Prostate gland (tissue), 2 donors: Measurements from ENCODE around the gene IPO5. TPM values are rescaled to one million over a fixed set of nuclear protein-coding genes. Genes with fewer than 3 reads are reported as not detected.
"Not testable (repeated sequence)": the region's sequence is repeated elsewhere in the genome, so short reads cannot be mapped to it uniquely, and the experiment has no call there.

Experiments used
- DNase-seq: peaks from one replicate; pipeline ENCODE4 v3.0.0-alpha.2; 2019; ENCODE audit warnings: low spot score
- H3K27ac ChIP-seq, 2 donors: fragments of 200-600 bp; sonication (generic); 2 replicates each; pipeline ENCODE4 v1.5.1; 2017 to 2019
- H3K27me3 ChIP-seq: fragments of 200-600 bp; sonication (generic); replicated peaks from 2 replicates; pipeline ENCODE4 v1.5.1; 2019; ENCODE audit not compliant: insufficient read depth
- H3K36me3 ChIP-seq, 2 donors: fragments of 200-600 bp; sonication (generic); 1 replicate in 1 of 2; 2 replicates in 1 of 2; pipeline versions ENCODE4 v1.5.1 to v1.8.1; 2017 to 2019
- H3K4me1 ChIP-seq: fragments of 200-600 bp; sonication (generic); replicated peaks from 2 replicates; pipeline ENCODE4 v1.5.1; 2019
- H3K4me3 ChIP-seq, 2 donors: fragments of 200-600 bp; sonication (generic); 2 replicates each; pipeline ENCODE4 v1.5.1; 2017 to 2019
- H3K9me3 ChIP-seq: fragments of 200-600 bp; sonication (generic); 2 replicates; pipeline ENCODE4 v1.5.1; 2017
- CTCF ChIP-seq, 4 experiments: fragments of 200-600 bp in 2 of 4; fragments of 450-650 bp in 2 of 4; sonication (generic) in 2 of 4; IDR thresholded peaks; 1 replicate in 3 of 4; 2 replicates in 1 of 4; pipeline ENCODE4 v1.5.1; 2016 to 2019; ENCODE audit warnings: antibody characterized with exemption in 4 of 4, mild to moderate bottlenecking in 2 of 4, moderate library complexity in 2 of 4
- POLR2A ChIP-seq: fragments of 450-650 bp; IDR thresholded peaks from one replicate; pipeline ENCODE4 v1.6.1; 2016; ENCODE audit warnings: antibody characterized with exemption, mild to moderate bottlenecking
- POLR2AphosphoS5 ChIP-seq: sonication (generic); formaldehyde crosslinking; IDR thresholded peaks from one replicate; pipeline ENCODE4 v1.6.1; 2017; ENCODE audit warnings: antibody characterized with exemption
- WGBS: methylation state at CpG from one replicate; pipeline ENCODE4 v1.1.5; 2018; 5-methylcytosine and 5-hydroxymethylcytosine counted together
- intact Hi-C: fragments of 100-400 bp; cut with DNase I; formaldehyde crosslinking; loops from one replicate; pipeline ENCODE4 v1.14.2; 2022
- total RNA-seq, 2 donors: library from RNA; depleted of rRNA; stranded (reverse); fragments of >200 nt; gene quantifications; one replicate each; pipeline ENCODE4 v1.1.0, GENCODE V29; 2016

IPO5 gene
- total RNA-seq, 2 donors from 2014 or later = 59.4 to 117 TPM

- TF ChIP-seq POLR2A (no peak), CTCF (IDR thresholded peaks at IDR 0.05) (no peak), POLR2AphosphoS5 (no peak)
- no peak overlapping the region for H3K4me3 ChIP-seq
- H3K9me3 ChIP-seq = no peaks in the 10 kb centered on the region
- H3K4me1 ChIP-seq = no peaks in the 10 kb centered on the region
- no peaks in the 10 kb centered on the region for H3K27me3 ChIP-seq
- intact Hi-C loops = no loop called here
- WGBS = 92% methylated on average over 2 of the region's 2 CpGs
- H3K27ac ChIP-seq = no peak overlapping the region
- DNase-seq = no peak
- H3K36me3 ChIP-seq = peaks cover 0 to 11% of the 10 kb centered on the region in 2 donors
Observed at GRCh38 chr13:97999653-98000052, 46.2 kb downstream of the IPO5 start.

GRCh38 chr13:98004107-98004506 is 50.6 kb downstream of the IPO5 start:
- H3K4me1 ChIP-seq = no peaks in the 10 kb centered on the region
- H3K36me3 ChIP-seq = peaks cover 0 to 11% of the 10 kb centered on the region in 2 donors
- peak; percentile 57 for TF ChIP-seq POLR2AphosphoS5
- no peak for TF ChIP-seq POLR2A
- no peak overlapping the region for H3K27ac ChIP-seq
- intact Hi-C loops = no loop called here
- WGBS = 33% methylated on average over 3 of the region's 3 CpGs
- no peak overlapping the region for H3K4me3 ChIP-seq
- no peaks in the 10 kb centered on the region for H3K27me3 ChIP-seq
- H3K9me3 ChIP-seq = no peaks in the 10 kb centered on the region
- peak; percentile 9 for DNase-seq

GRCh38 chr13:98004997-98005396 is 51.5 kb downstream of the IPO5 start:
- DNase-seq, H3K27ac ChIP-seq, H3K27me3 ChIP-seq, intact Hi-C loops, H3K9me3 ChIP-seq, H3K4me1 ChIP-seq, H3K4me3 ChIP-seq: not testable (repeated sequence)
- 91% methylated on average over 8 of the region's 8 CpGs for WGBS
- peaks cover 0 to 11% of the 10 kb centered on the region in 2 donors for H3K36me3 ChIP-seq

GRCh38 chr13:98007001-98007400 is 53.5 kb downstream of the IPO5 start:
- TF ChIP-seq CTCF (IDR thresholded peaks at IDR 0.05) = no peak
- TF ChIP-seq POLR2A = no peak
- TF ChIP-seq POLR2AphosphoS5 = no peak
- Histone ChIP-seq H3K9me3 (no peaks in the 10 kb centered on the region), H3K36me3 (peaks cover 0 to 11% of the 10 kb centered on the region in 2 donors), H3K27me3 (no peaks in the 10 kb centered on the region), H3K4me3 (no peak overlapping the region), H3K4me1 (no peaks in the 10 kb centered on the region), H3K27ac (no peak overlapping the region)
- WGBS = 93% methylated on average over 5 of the region's 5 CpGs
- DNase-seq = no peak
- intact Hi-C loops = no loop called here

- no peaks in the 10 kb centered on the region for H3K27me3 ChIP-seq
- no peak overlapping the region for H3K4me3 ChIP-seq
- no peaks in the 10 kb centered on the region for H3K9me3 ChIP-seq
- intact Hi-C loops = no loop called here
- no peak overlapping the region for H3K27ac ChIP-seq
- DNase-seq = no peak
- 90% methylated on average over 9 of the region's 9 CpGs for WGBS
- no peaks in the 10 kb centered on the region for H3K36me3 ChIP-seq
- TF ChIP-seq POLR2A (no peak), CTCF (IDR thresholded peaks at IDR 0.05) (no peak), POLR2AphosphoS5 (no peak)
- H3K4me1 ChIP-seq = no peaks in the 10 kb centered on the region
Observed at GRCh38 chr13:98013241-98013640, 59.8 kb downstream of the IPO5 start.

GRCh38 chr13:98014766-98015165 is 61.3 kb downstream of the IPO5 start:
- Histone ChIP-seq H3K4me1 (no peaks in the 10 kb centered on the region), H3K27ac (no peak overlapping the region), H3K9me3 (no peaks in the 10 kb centered on the region), H3K27me3 (no peaks in the 10 kb centered on the region), H3K36me3 (peaks cover 0 to 7% of the 10 kb centered on the region in 2 donors), H3K4me3 (no peak overlapping the region)
- TF ChIP-seq POLR2A (no peak), POLR2AphosphoS5 (no peak), CTCF (IDR thresholded peaks at IDR 0.05) (no peak)
- DNase-seq = no peak
- intact Hi-C loops = no loop called here
